ENCODE results near the gene TNN.

DNA sequence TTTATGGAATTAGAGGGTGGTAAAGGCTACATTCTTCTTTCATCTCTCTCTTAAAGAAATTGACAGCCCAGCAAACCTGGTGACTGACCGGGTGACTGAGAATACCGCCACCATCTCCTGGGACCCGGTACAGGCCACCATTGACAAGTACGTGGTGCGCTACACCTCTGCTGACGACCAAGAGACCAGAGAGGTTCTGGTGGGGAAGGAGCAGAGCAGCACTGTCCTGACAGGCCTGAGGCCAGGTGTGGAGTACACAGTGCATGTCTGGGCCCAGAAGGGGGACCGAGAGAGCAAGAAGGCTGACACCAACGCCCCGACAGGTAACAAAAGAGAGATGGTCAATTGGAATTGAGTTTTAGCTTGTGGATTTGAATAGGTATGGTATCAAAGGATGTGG, 29.7 kb downstream of the TNN start:
- TF ChIP-seq, protein P1, sequence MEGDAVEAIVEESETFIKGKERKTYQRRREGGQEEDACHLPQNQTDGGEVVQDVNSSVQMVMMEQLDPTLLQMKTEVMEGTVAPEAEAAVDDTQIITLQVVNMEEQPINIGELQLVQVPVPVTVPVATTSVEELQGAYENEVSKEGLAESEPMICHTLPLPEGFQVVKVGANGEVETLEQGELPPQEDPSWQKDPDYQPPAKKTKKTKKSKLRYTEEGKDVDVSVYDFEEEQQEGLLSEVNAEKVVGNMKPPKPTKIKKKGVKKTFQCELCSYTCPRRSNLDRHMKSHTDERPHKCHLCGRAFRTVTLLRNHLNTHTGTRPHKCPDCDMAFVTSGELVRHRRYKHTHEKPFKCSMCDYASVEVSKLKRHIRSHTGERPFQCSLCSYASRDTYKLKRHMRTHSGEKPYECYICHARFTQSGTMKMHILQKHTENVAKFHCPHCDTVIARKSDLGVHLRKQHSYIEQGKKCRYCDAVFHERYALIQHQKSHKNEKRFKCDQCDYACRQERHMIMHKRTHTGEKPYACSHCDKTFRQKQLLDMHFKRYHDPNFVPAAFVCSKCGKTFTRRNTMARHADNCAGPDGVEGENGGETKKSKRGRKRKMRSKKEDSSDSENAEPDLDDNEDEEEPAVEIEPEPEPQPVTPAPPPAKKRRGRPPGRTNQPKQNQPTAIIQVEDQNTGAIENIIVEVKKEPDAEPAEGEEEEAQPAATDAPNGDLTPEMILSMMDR (conservative IDR thresholded peaks at IDR 0.05; ENCODE audit: low read depth in 2 of 2), result no peak
- TF ChIP-seq, protein P2, sequence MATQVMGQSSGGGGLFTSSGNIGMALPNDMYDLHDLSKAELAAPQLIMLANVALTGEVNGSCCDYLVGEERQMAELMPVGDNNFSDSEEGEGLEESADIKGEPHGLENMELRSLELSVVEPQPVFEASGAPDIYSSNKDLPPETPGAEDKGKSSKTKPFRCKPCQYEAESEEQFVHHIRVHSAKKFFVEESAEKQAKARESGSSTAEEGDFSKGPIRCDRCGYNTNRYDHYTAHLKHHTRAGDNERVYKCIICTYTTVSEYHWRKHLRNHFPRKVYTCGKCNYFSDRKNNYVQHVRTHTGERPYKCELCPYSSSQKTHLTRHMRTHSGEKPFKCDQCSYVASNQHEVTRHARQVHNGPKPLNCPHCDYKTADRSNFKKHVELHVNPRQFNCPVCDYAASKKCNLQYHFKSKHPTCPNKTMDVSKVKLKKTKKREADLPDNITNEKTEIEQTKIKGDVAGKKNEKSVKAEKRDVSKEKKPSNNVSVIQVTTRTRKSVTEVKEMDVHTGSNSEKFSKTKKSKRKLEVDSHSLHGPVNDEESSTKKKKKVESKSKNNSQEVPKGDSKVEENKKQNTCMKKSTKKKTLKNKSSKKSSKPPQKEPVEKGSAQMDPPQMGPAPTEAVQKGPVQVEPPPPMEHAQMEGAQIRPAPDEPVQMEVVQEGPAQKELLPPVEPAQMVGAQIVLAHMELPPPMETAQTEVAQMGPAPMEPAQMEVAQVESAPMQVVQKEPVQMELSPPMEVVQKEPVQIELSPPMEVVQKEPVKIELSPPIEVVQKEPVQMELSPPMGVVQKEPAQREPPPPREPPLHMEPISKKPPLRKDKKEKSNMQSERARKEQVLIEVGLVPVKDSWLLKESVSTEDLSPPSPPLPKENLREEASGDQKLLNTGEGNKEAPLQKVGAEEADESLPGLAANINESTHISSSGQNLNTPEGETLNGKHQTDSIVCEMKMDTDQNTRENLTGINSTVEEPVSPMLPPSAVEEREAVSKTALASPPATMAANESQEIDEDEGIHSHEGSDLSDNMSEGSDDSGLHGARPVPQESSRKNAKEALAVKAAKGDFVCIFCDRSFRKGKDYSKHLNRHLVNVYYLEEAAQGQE (IDR thresholded peaks at IDR 0.05; ENCODE audit: unreplicated experiment), result no peak
- no peak for TF ChIP-seq POLR2AphosphoS5 (IDR thresholded peaks at IDR 0.05; ENCODE audit: low read depth)

Data from GM23338 (cell line).